Measurements from ENCODE around the gene DMXL1. TPM values are rescaled to one million over a fixed set of nuclear protein-coding genes. Genes with fewer than 3 reads are reported as not detected.

DMXL1 gene
- total RNA-seq, 1 experiment from 2014 or later = 43.3 TPM

DNA sequence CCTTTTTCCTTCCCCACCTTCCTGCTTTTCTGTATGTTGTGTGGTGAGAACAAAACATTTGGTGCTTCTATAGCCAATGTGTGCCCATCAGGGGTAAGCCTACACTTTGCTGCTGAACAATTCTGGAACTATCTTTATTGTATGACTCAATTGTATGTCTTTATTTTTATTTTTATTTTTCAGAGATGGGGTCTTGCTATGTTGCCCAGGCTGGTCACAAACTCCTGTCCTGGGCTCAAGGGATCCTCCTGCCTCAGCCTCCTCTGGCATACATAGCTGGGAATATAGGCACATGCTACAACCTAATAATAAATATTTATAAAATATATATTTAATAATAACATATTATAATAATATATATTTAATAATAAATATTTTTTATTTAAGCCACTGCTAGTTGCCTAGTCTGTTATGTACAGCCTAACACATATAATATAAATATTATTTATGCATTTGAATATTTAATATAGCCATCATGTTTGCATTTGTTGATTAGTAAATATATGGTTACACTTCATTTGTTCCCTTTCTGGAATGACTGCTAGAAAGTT, 11.8 kb upstream of the DMXL1 start:
- Mint-ChIP-seq H3K4me1 (ENCODE audit: low read depth, unreplicated experiment) (peaks cover 8% of the 10 kb centered on the region), H3K4me3 (ENCODE audit: low read depth, unreplicated experiment) (no peak overlapping the region), H3K27ac (ENCODE audit: unreplicated experiment) (no peak overlapping the region), H3K27me3 (ENCODE audit: unreplicated experiment) (no peaks in the 10 kb centered on the region), H3K36me3 (ENCODE audit: insufficient read depth, unreplicated experiment) (no peaks in the 10 kb centered on the region), H3K9me3 (ENCODE audit: low read depth, unreplicated experiment) (no peaks in the 10 kb centered on the region)
- CTCF ChIA-PET = interaction anchor here (0.7 kb wide), 1 partner anchor 343 kb away, joined by 3 read pairs; no protein-coding TSS in a partner anchor
- DNase-seq = no peak
- BruUV-seq (replicated peaks) = no TSS peak
- TF ChIP-seq, protein P1, sequence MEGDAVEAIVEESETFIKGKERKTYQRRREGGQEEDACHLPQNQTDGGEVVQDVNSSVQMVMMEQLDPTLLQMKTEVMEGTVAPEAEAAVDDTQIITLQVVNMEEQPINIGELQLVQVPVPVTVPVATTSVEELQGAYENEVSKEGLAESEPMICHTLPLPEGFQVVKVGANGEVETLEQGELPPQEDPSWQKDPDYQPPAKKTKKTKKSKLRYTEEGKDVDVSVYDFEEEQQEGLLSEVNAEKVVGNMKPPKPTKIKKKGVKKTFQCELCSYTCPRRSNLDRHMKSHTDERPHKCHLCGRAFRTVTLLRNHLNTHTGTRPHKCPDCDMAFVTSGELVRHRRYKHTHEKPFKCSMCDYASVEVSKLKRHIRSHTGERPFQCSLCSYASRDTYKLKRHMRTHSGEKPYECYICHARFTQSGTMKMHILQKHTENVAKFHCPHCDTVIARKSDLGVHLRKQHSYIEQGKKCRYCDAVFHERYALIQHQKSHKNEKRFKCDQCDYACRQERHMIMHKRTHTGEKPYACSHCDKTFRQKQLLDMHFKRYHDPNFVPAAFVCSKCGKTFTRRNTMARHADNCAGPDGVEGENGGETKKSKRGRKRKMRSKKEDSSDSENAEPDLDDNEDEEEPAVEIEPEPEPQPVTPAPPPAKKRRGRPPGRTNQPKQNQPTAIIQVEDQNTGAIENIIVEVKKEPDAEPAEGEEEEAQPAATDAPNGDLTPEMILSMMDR (IDR thresholded peaks at IDR 0.05; ENCODE audit: unreplicated experiment) = no peak
- intact Hi-C loops (cut with micrococcal nuclease; ENCODE audit: unreplicated experiment) = no loop called here

DNA sequence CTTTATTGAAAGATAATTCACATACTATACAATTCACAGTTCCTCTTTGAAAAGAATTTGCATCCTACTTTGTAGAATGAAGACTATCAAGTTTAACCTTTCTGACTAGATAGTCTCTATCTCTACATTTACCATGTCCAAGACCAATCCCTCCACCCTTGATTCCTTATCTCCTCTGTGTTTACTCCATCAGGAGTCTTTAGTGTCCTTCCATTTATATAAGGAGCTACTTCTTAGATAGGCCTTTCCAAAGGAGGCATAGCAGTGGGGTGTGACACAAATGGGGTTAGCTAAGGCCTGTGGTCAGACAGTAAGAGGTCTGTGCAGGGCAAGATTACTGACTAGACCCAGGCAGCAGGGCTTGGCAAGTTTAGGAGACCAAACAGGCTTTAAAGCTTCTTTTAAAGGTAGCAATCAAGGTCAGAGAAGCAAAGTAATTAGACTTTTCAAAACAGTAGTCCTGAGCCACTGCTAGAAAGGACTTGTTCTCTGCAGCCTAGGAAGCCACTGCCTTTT, 11.1 kb upstream of the DMXL1 start:
- no peak overlapping the region for H3K4me3 Mint-ChIP-seq (ENCODE audit: low read depth, unreplicated experiment)
- H3K4me1 Mint-ChIP-seq (ENCODE audit: low read depth, unreplicated experiment) = peaks cover 11% of the 10 kb centered on the region
- no peaks in the 10 kb centered on the region for H3K9me3 Mint-ChIP-seq (ENCODE audit: low read depth, unreplicated experiment)
- intact Hi-C loops (cut with micrococcal nuclease; ENCODE audit: unreplicated experiment) = no loop called here
- TF ChIP-seq, protein P1 (IDR thresholded peaks at IDR 0.05; ENCODE audit: unreplicated experiment) = no peak
- H3K27ac Mint-ChIP-seq (ENCODE audit: unreplicated experiment) = no peak overlapping the region
- no peak for DNase-seq
- BruUV-seq (replicated peaks) = no TSS peak
- no peaks in the 10 kb centered on the region for H3K36me3 Mint-ChIP-seq (ENCODE audit: insufficient read depth, unreplicated experiment)
- no peaks in the 10 kb centered on the region for H3K27me3 Mint-ChIP-seq (ENCODE audit: unreplicated experiment)
- CTCF ChIA-PET = interaction anchor here (0.7 kb wide), 1 partner anchor 342 kb away, joined by 3 read pairs; no protein-coding TSS in a partner anchor

DNA sequence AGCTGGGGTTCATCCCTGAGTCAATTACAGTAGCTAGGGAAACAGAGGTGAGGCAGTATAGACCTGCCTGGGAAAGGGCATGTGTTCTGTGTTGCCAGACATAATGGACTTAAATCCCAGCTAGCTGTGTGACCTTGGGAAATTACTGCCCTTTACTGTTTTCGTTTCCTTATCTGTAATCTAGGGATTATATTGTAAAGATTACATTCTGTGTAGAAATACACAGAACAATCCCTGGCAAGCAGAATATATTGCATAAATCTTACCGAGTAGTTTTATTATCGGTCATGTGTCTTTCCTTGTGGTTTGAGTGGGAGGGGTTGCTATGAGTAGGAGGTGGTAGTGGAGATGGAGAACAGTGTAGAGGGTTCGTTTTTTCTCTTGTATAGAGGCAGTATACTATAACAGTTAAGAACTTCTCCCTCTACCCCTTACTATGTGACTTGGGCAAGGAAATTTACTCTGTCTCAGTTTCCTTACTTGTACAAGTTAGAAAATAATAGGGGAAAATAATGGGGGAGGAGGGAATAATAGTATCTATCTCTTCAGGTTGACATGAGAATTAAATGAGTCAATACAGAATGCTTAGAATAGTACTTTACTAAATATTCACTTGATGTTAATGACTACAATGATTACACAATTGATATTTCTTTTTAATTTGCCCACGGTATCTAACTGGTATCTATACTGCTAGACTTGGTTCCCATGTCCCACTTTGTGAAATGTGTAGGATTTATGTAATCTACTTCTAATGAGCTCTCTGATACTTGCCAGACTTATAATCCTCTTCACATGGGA, 7.1 kb upstream of the DMXL1 start:
- H3K27ac Mint-ChIP-seq (ENCODE audit: unreplicated experiment) = peak overlapping the region; percentile 45
- CTCF ChIA-PET = interaction anchor here (0.6 to 1.0 kb wide), 2 partner anchors 9 to 80 kb away, joined by 3 read pairs; no protein-coding TSS in a partner anchor
- peaks cover 11% of the 10 kb centered on the region for H3K4me1 Mint-ChIP-seq (ENCODE audit: low read depth, unreplicated experiment)
- intact Hi-C loops (cut with micrococcal nuclease; ENCODE audit: unreplicated experiment) = no loop called here
- H3K9me3 Mint-ChIP-seq (ENCODE audit: low read depth, unreplicated experiment) = no peaks in the 10 kb centered on the region
- TF ChIP-seq, protein P1 (IDR thresholded peaks at IDR 0.05; ENCODE audit: unreplicated experiment) = no peak
- no peak for DNase-seq
- H3K36me3 Mint-ChIP-seq (ENCODE audit: insufficient read depth, unreplicated experiment) = no peaks in the 10 kb centered on the region
- H3K27me3 Mint-ChIP-seq (ENCODE audit: unreplicated experiment) = no peaks in the 10 kb centered on the region
- BruUV-seq (replicated peaks) = no TSS peak
- H3K4me3 Mint-ChIP-seq (ENCODE audit: low read depth, unreplicated experiment) = no peak overlapping the region

DNA sequence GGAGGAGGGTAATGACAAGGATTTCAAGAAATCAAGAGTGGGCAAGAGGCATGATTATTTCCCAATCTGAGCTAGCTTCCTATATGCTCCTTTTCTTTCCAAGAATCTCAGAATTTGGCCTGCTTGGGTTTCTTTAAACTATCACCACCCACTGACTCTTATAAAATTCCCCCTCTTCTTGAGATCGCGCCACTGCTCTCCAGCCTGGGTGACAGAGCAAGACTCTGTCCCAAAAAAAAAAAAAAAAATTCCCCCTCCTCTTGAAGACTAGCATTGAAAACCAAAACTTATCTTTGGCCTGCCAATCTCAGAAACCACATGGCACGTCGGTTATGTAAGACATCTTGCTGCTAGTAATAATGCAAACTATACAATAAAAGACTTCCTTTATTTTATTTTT, 3.4 kb upstream of the DMXL1 start:
- CTCF ChIA-PET = no interaction called here
- Mint-ChIP-seq H3K27ac (ENCODE audit: unreplicated experiment) (no peak overlapping the region), H3K4me1 (ENCODE audit: low read depth, unreplicated experiment) (peaks cover 11% of the 10 kb centered on the region), H3K9me3 (ENCODE audit: low read depth, unreplicated experiment) (no peaks in the 10 kb centered on the region), H3K36me3 (ENCODE audit: insufficient read depth, unreplicated experiment) (peaks cover 26% of the 10 kb centered on the region), H3K4me3 (ENCODE audit: low read depth, unreplicated experiment) (no peak overlapping the region), H3K27me3 (ENCODE audit: unreplicated experiment) (no peaks in the 10 kb centered on the region)
- TF ChIP-seq, protein P1 (IDR thresholded peaks at IDR 0.05; ENCODE audit: unreplicated experiment) = no peak
- no TSS peak for BruUV-seq (replicated peaks)
- no peak for DNase-seq
- intact Hi-C loops (cut with micrococcal nuclease; ENCODE audit: unreplicated experiment) = no loop called here
